Heart left ventricle (tissue), 13 donors: ENCODE results near the gene SH3GL3.

Source experiments
- CTCF ChIP-seq, 12 donors: fragments of 200-600 bp; sonication (generic) in 4 of 12; IDR thresholded peaks; one replicate each; pipeline versions ENCODE4 v1.5.0 to v1.8.0; 2018 to 2022; ENCODE audit warnings: antibody characterized with exemption in 12 of 12, mild to moderate bottlenecking in 5 of 12
- POLR2A ChIP-seq, 2 donors: fragments of 450-650 bp; IDR thresholded peaks; one replicate each; pipeline ENCODE4 v1.6.1; 2017; ENCODE audit warnings: antibody characterized with exemption in 2 of 2, mild to moderate bottlenecking in 2 of 2, moderate library complexity in 2 of 2
- donor health status: ischemic (EF 13 %, LVEDD 7.1; RV severe dilation, severe dysfunction).
- donor health status: DM: no; HTN: yes; CAD: no.
- donor health status: DM: no; HTN: no; CAD: no.
- donor health status: ischemic (EF 25% LVEDD 6.9; RV normal size, moderate dysfunction).
- donor health status: ischemic (EF 25% LVEDD 5.7; RV mildly dilated, moderate dysfunction).
- donor health status: ischemic (EF 35%, LVEDD 5.7; RV mildly dilated, moderate dysfunction).
- donor health status: nonischemic (EF 11% LVEDD 7.7; RV severe dilation, severe dysfunction).
- donor health status: DM: yes; HTN: yes; CAD: no.
- donor health status: PGD.
- donor health status: ischemic (EF 29% LVEDD 5.4; RV normal size, mild dysfunction).
- donor health status: nonischemic (EF 23%, LVEDD 6.1; RV moderate dilation, normal function).

GRCh38 chr15:83483612-83484011 is 36.5 kb downstream of the SH3GL3 start:
- no peak for TF ChIP-seq CTCF (IDR thresholded peaks at IDR 0.05)
- TF ChIP-seq POLR2A (IDR thresholded peaks at IDR 0.05), result no peak
